ENCODE measurements around the gene GALNT10. TPM values are rescaled to one million over a fixed set of nuclear protein-coding genes. Genes with fewer than 3 reads are reported as not detected.
A peak's percentile ranks its signal among the peaks of the same experiment; 100 is the strongest.

The GALNT10 gene
- total RNA-seq, 1 donor from 2014 or later = 23.5 TPM

- no peak overlapping the region for H3K4me3 ChIP-seq (ENCODE audit: low read depth, low read length)
- no peak for TF ChIP-seq CTCF (conservative IDR thresholded peaks at IDR 0.05; ENCODE audit: low read depth, low read length)
- DNase-seq (ENCODE audit: low read depth) = no peak
These were observed 184.9 kb downstream of the GALNT10 start for GRCh38 chr5:154375329-154376008.

GRCh38 chr5:154376481-154376880 lies 185.9 kb downstream of the GALNT10 start:
- no peak for DNase-seq (ENCODE audit: low read depth)
- TF ChIP-seq CTCF (conservative IDR thresholded peaks at IDR 0.05; ENCODE audit: low read depth, low read length) = no peak
- no peak overlapping the region for H3K4me3 ChIP-seq (ENCODE audit: low read depth, low read length)

GRCh38 chr5:154377754-154378533 lies 187.4 kb downstream of the GALNT10 start:
- H3K4me3 ChIP-seq (ENCODE audit: low read depth, low read length) = no peak overlapping the region
- no peak for DNase-seq (ENCODE audit: low read depth)
- TF ChIP-seq CTCF (conservative IDR thresholded peaks at IDR 0.05; ENCODE audit: low read depth, low read length) = no peak

- no peak overlapping the region for H3K4me3 ChIP-seq (ENCODE audit: low read depth, low read length)
- DNase-seq (ENCODE audit: low read depth) = no peak
- no peak for TF ChIP-seq CTCF (conservative IDR thresholded peaks at IDR 0.05; ENCODE audit: low read depth, low read length)
These were observed 189.7 kb downstream of the GALNT10 start for GRCh38 chr5:154380263-154380662.

GRCh38 chr5:154384480-154385235 lies 194.1 kb downstream of the GALNT10 start:
- no peak overlapping the region for H3K4me3 ChIP-seq (ENCODE audit: low read depth, low read length)
- no peak for TF ChIP-seq CTCF (conservative IDR thresholded peaks at IDR 0.05; ENCODE audit: low read depth, low read length)
- DNase-seq (ENCODE audit: low read depth) = peak; percentile 64

GRCh38 chr5:154385236-154385512 lies 194.6 kb downstream of the GALNT10 start:
- H3K4me3 ChIP-seq (ENCODE audit: low read depth, low read length) = no peak overlapping the region
- DNase-seq (ENCODE audit: low read depth) = no peak
- TF ChIP-seq CTCF (conservative IDR thresholded peaks at IDR 0.05; ENCODE audit: low read depth, low read length) = no peak
